Transverse colon (tissue), 4 donors: ENCODE measurements around the gene P2RX6. TPM values are rescaled to one million over a fixed set of nuclear protein-coding genes. Genes with fewer than 3 reads are reported as not detected.
"Not testable (repeated sequence)": the region's sequence is repeated elsewhere in the genome, so short reads cannot be mapped to it uniquely, and the experiment has no call there.

Source experiments
- DNase-seq: peaks from one replicate; pipeline ENCODE4 v3.0.0-alpha.2; 2019
- H3K27ac ChIP-seq, 4 donors: fragments of 200-600 bp; sonication (generic); 2 replicates each; pipeline ENCODE4 v1.5.1; 2016 to 2018; ENCODE audit warnings: inconsistent platforms in 4 of 4
- H3K27me3 ChIP-seq: fragments of 200-600 bp; sonication (generic); 2 replicates; pipeline ENCODE4 v1.5.1; 2017; ENCODE audit warnings: inconsistent platforms
- H3K36me3 ChIP-seq, 4 donors: fragments of 200-600 bp; sonication (generic); 2 replicates each; pipeline ENCODE4 v1.5.1; 2017 to 2019; ENCODE audit warnings: inconsistent platforms in 4 of 4
- H3K4me1 ChIP-seq, 4 donors: fragments of 200-600 bp; sonication (generic); 2 replicates each; pipeline ENCODE4 v1.5.1; 2017 to 2020; ENCODE audit warnings: inconsistent platforms in 4 of 4
- H3K4me3 ChIP-seq, 4 donors: fragments of 200-600 bp; sonication (generic); 1 replicate in 1 of 4; 2 replicates in 3 of 4; pipeline versions ENCODE4 v1.5.1 to v1.6.1; 2017 to 2019; ENCODE audit warnings: inconsistent platforms in 4 of 4
- H3K9me3 ChIP-seq, 2 donors: fragments of 200-600 bp; sonication (generic); 2 replicates each; pipeline ENCODE4 v1.5.1; 2017 to 2019; ENCODE audit warnings: inconsistent platforms in 2 of 2
- CTCF ChIP-seq, 5 experiments: fragments of 200-600 bp in 3 of 5; fragments of 450-650 bp in 2 of 5; sonication (generic) in 3 of 5; IDR thresholded peaks; 1 replicate in 2 of 5; 2 replicates in 3 of 5; pipeline ENCODE4 v1.5.1; 2016 to 2017; ENCODE audit warnings: antibody characterized with exemption in 5 of 5, inconsistent platforms in 3 of 5, mild to moderate bottlenecking in 2 of 5, moderate library complexity in 1 of 5
- EP300 ChIP-seq: sonication (generic); formaldehyde crosslinking; IDR thresholded peaks from one replicate; pipeline ENCODE4 v1.6.1; 2017; ENCODE audit warnings: antibody characterized with exemption, low read depth
- POLR2A ChIP-seq: fragments of 450-650 bp; IDR thresholded peaks from one replicate; pipeline ENCODE4 v1.6.1; 2016; ENCODE audit warnings: antibody characterized with exemption, mild to moderate bottlenecking, moderate library complexity
- POLR2AphosphoS5 ChIP-seq, 3 donors: sonication (generic); formaldehyde crosslinking; IDR thresholded peaks; one replicate each; pipeline ENCODE4 v1.6.1; 2016; ENCODE audit warnings: antibody characterized with exemption in 3 of 3
- WGBS, 2 donors: methylation state at CpG; one replicate each; pipeline ENCODE4 v1.1.5; 2018; ENCODE audit warnings: low coverage in 1 of 2; 5-methylcytosine and 5-hydroxymethylcytosine counted together
- in situ Hi-C, 4 donors: fragments of 200-750 bp; cut with MboI; loops; one replicate each; pipeline versions ENCODE4 v1.15.0 to v1.15.1; 2017; ENCODE audit warnings: low sequenced_read_pairs in 3 of 4, low pct_ligation_motif_present in 1 of 4, low pct_unique_long_range_greater_than_20kb in 1 of 4
- intact Hi-C: fragments of 100-400 bp; cut with DNase I; formaldehyde crosslinking; loops from one replicate; pipeline ENCODE4 v1.15.1; 2023; ENCODE audit warnings: low total_unique reads
- total RNA-seq, 4 donors: library from RNA; depleted of rRNA; stranded (reverse); fragments of >200 nt; gene quantifications; one replicate each; pipeline ENCODE4 v1.1.0, GENCODE V29; 2016

The P2RX6 gene
- total RNA-seq, 4 donors from 2014 or later: 0.40 to 1.7 (median 0.82) TPM; not detected in 1

GRCh38 chr22:21064425-21064824 is 49.5 kb downstream of the P2RX6 start:
- DNase-seq, intact Hi-C loops, H3K27me3 ChIP-seq, H3K36me3 ChIP-seq, H3K27ac ChIP-seq, H3K4me1 ChIP-seq, H3K4me3 ChIP-seq, H3K9me3 ChIP-seq: not testable (repeated sequence)
- WGBS, 2 donors: 72 to 85% methylated on average over 5 to 11 of the region's 11 CpGs
- in situ Hi-C loops: loop anchor here in 1 of 4 donors (25.0 kb wide), 1 partner anchor 102 kb away; the partner anchor contains the start of gene AIFM3

- intact Hi-C loops: no loop called here
- no peak overlapping the region for H3K4me3 ChIP-seq
These were observed 50.2 kb downstream of the P2RX6 start for GRCh38 chr22:21064917-21065864.

GRCh38 chr22:21067075-21067900 is 52.3 kb downstream of the P2RX6 start:
- H3K4me1 ChIP-seq: no peaks in the 10 kb centered on the region
- DNase-seq: no peak
- intact Hi-C loops: no loop called here
- no peaks in the 10 kb centered on the region for H3K36me3 ChIP-seq
- H3K4me3 ChIP-seq: no peak overlapping the region
- 82% methylated on average over 28 of the region's 28 CpGs; no CpG with 5 or more reads in 1 of the 2 donors for WGBS, 2 donors
- TF ChIP-seq POLR2AphosphoS5 (IDR thresholded peaks at IDR 0.05) (no peak), POLR2A (no peak), CTCF (IDR thresholded peaks at IDR 0.05) (no peak), EP300 (no peak)
- H3K9me3 ChIP-seq: no peaks in the 10 kb centered on the region
- H3K27ac ChIP-seq: no peak overlapping the region
- in situ Hi-C loops: loop anchor here in 1 of 4 donors (25.0 kb wide), 1 partner anchor 105 kb away; the partner anchor contains the start of gene AIFM3
- H3K27me3 ChIP-seq: peaks cover 6% of the 10 kb centered on the region

More at GRCh38 chr22:21064917-21065864, 50.2 kb downstream of the P2RX6 start:
- TF ChIP-seq CTCF (IDR thresholded peaks at IDR 0.05) (no peak), POLR2AphosphoS5 (IDR thresholded peaks at IDR 0.05) (no peak), POLR2A (no peak), EP300 (no peak)
- Histone ChIP-seq H3K4me1 (no peaks in the 10 kb centered on the region), H3K9me3 (no peaks in the 10 kb centered on the region), H3K27me3 (peaks cover 6% of the 10 kb centered on the region), H3K36me3 (no peaks in the 10 kb centered on the region), H3K27ac (no peak overlapping the region)
- WGBS, 2 donors: 51 to 53% methylated on average over 5 to 13 of the region's 13 CpGs
- no peak for DNase-seq
- in situ Hi-C loops: loop anchor here in 1 of 4 donors (25.0 kb wide), 1 partner anchor 103 kb away; the partner anchor contains the start of gene AIFM3

GRCh38 chr22:21067901-21068680 is 53.1 kb downstream of the P2RX6 start:
- Histone ChIP-seq H3K9me3 (no peaks in the 10 kb centered on the region), H3K27ac (no peak overlapping the region), H3K36me3 (no peaks in the 10 kb centered on the region), H3K27me3 (peaks cover 6% of the 10 kb centered on the region), H3K4me3 (no peak overlapping the region), H3K4me1 (no peaks in the 10 kb centered on the region)
- intact Hi-C loops (no loop called here), in situ Hi-C loops (loop anchor here in 1 of 4 donors (25.0 kb wide), 1 partner anchor 106 kb away; the partner anchor contains the start of gene AIFM3)
- WGBS, 2 donors: 84 to 85% methylated on average over 4 to 12 of the region's 12 CpGs
- no peak for TF ChIP-seq CTCF (IDR thresholded peaks at IDR 0.05)
- no peak for TF ChIP-seq POLR2AphosphoS5 (IDR thresholded peaks at IDR 0.05)
- no peak for TF ChIP-seq EP300
- no peak for TF ChIP-seq POLR2A
- DNase-seq: no peak
